ENCODE results near the gene TMC2. TPM values are rescaled to one million over a fixed set of nuclear protein-coding genes. Genes with fewer than 3 reads are reported as not detected.
"Not testable (repeated sequence)": the region's sequence is repeated elsewhere in the genome, so short reads cannot be mapped to it uniquely, and the experiment has no call there.

TMC2 gene
- total RNA-seq, 1 donor: not detected

GRCh38 chr20:2521369-2522305, 14.7 kb upstream of the TMC2 start:
- no peaks in the 10 kb centered on the region for H3K9me3 ChIP-seq (ENCODE audit: low read depth, low read length)
- H3K4me3 ChIP-seq (ENCODE audit: low read length): no peak overlapping the region
- H3K27me3 ChIP-seq (ENCODE audit: insufficient read depth, low read length): peaks cover 4% of the 10 kb centered on the region
- H3K4me1 ChIP-seq (ENCODE audit: insufficient read depth, low read length): peaks cover 11% of the 10 kb centered on the region

GRCh38 chr20:2522826-2523429, 13.4 kb upstream of the TMC2 start:
- not testable (repeated sequence) for H3K4me3 ChIP-seq (ENCODE audit: low read length); H3K27me3 ChIP-seq (ENCODE audit: insufficient read depth, low read length); H3K9me3 ChIP-seq (ENCODE audit: low read depth, low read length)
- peaks cover 11% of the 10 kb centered on the region for H3K4me1 ChIP-seq (ENCODE audit: insufficient read depth, low read length)

DNA sequence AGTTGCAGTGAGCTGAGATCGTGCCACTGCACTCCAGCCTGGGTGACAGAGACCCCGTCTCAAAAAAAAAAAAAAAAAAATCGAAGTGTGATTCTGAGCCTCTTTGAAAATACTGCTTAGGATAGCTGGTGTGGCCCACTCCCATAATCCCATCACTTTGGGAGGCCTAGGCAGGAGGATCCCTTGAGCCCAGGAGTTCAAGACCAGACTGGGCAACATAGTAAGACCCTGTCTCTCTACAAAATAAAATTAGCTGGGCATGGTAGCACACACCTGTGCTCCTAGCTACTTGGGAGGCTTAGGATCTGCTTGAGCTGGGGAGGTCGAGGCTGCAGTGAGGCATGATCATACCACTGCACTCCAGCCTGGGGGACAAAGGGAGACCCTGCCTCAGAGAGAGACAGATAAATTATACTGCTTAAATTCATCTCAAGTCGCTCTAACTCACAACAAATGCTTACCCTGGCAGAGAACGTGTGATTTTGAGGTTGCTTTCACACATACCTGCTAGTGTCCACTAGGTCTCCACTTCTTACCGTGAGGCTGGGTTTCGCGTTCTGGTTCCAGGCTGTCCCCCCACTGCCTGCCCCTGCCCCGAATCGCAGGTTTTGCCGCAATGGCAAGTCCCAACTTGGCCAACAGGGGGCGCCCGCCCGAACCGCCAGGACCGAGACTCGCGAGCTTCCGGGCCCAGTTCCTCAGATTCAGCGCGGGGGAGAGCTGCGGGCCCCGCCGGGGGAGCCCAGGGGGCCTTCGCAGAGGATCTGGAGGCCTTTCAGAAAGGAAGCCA, 12.3 kb upstream of the TMC2 start:
- no peaks in the 10 kb centered on the region for H3K9me3 ChIP-seq (ENCODE audit: low read depth, low read length)
- H3K4me1 ChIP-seq (ENCODE audit: insufficient read depth, low read length): peaks cover 11% of the 10 kb centered on the region
- peak overlapping the region; percentile 80 for H3K4me3 ChIP-seq (ENCODE audit: low read length)
- H3K27me3 ChIP-seq (ENCODE audit: insufficient read depth, low read length): peaks cover 5% of the 10 kb centered on the region

DNA sequence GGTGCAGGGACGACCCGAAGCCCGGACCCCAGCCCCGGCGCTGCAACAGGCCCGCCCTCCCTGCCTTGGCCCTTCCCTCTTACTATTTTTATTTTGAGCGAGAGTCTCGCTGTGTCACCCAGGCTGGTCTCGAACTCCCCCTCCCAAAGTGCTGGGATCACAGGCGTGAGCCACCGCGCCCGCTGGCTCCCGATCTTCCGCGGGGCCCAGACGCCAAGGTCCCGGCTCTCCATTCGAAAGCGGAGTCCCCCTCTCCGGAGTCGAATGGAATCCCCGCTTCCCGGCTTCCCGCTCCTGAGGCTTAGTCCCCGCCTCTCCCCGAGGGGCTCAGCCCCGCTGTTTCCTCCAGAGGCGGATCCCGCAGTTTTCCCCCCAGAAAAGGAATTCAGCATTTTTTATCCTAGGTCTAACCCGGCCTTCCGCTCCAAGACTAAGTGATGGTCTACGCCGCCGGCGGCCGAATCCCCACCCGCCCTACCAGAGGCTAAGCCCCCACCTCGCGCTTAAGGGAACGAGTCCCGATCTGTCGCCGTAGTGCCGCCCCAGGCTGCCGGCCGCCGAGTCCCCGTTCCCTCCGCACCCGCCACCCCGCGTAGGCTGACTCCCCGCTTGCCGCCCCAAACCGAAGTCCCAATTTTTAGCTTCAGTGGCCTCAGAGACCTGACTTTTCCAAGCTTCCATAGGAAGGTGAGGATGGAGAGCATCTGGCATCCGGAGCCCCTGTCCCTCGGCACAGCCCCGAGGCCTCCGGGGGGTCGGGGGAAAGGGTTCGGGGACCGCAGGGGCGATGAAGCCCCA, 11.5 kb upstream of the TMC2 start:
- Histone ChIP-seq H3K9me3 (ENCODE audit: low read depth, low read length) (no peaks in the 10 kb centered on the region), H3K27me3 (ENCODE audit: insufficient read depth, low read length) (peaks cover 5% of the 10 kb centered on the region), H3K4me1 (ENCODE audit: insufficient read depth, low read length) (peaks cover 11% of the 10 kb centered on the region), H3K4me3 (ENCODE audit: low read length) (peak overlapping the region; percentile 80)

GRCh38 chr20:2526218-2526583, 10.2 kb upstream of the TMC2 start:
- H3K27me3 ChIP-seq (ENCODE audit: insufficient read depth, low read length); H3K9me3 ChIP-seq (ENCODE audit: low read depth, low read length); H3K4me3 ChIP-seq (ENCODE audit: low read length): not testable (repeated sequence)
- peaks cover 11% of the 10 kb centered on the region for H3K4me1 ChIP-seq (ENCODE audit: insufficient read depth, low read length)

DNA sequence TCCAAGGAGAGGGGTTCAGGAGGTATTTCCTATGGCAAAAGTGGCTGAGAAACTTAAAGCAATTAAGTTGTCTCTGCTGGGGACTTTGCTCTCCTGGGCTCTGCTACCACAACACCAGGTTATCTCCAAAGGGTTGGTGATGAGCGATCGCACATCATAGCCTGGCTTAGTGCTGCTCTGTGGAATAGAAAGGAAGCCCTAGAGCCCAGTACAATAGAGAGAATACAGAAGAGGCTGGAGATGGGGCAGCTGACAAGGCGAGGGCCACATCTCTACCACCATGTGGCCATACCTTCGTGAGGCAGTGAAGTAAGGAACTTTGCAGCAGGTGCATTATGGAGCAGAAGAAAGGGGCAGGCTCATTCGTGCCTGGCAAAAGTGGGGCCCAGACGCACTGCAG, 8.6 kb upstream of the TMC2 start:
- no peak overlapping the region for H3K4me3 ChIP-seq (ENCODE audit: low read length)
- H3K4me1 ChIP-seq (ENCODE audit: insufficient read depth, low read length): peaks cover 11% of the 10 kb centered on the region
- H3K27me3 ChIP-seq (ENCODE audit: insufficient read depth, low read length): peaks cover 5% of the 10 kb centered on the region
- H3K9me3 ChIP-seq (ENCODE audit: low read depth, low read length): no peaks in the 10 kb centered on the region

DNA sequence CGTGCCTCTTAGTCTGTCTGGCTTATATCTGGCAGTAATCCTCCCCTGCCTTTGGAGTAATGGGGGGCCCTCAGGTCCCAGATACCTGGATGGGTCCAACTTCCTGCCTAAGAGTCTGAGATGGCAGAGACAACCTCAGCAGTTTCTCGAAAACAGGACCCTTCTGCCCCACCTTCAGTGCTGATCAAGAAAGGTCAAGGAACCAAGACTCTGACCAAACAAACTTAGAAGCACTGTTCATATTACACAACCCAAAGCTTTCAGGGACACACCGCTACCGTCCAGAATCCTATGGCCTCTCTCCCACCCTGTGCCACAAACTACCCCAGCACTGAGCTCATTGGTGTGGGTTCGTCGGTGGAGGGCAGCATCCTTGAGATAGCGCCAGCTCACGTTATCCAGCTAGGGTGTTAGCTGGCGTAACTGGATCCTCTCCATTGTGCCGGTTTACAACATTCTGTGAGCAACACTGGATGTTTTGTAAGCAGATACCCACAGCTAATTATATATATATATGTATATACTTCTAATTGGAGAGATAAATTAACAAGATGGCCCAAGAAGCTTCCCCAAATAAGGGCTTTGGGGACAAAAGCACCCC, 7.6 kb upstream of the TMC2 start:
- H3K4me1 ChIP-seq (ENCODE audit: insufficient read depth, low read length): peaks cover 11% of the 10 kb centered on the region
- no peak overlapping the region for H3K4me3 ChIP-seq (ENCODE audit: low read length)
- H3K9me3 ChIP-seq (ENCODE audit: low read depth, low read length): no peaks in the 10 kb centered on the region
- peaks cover 5% of the 10 kb centered on the region for H3K27me3 ChIP-seq (ENCODE audit: insufficient read depth, low read length)

GRCh38 chr20:2533118-2533517, 3.3 kb upstream of the TMC2 start:
- H3K4me1 ChIP-seq (ENCODE audit: insufficient read depth, low read length): no peaks in the 10 kb centered on the region
- no peaks in the 10 kb centered on the region for H3K27me3 ChIP-seq (ENCODE audit: insufficient read depth, low read length)
- no peak overlapping the region for H3K4me3 ChIP-seq (ENCODE audit: low read length)
- no peaks in the 10 kb centered on the region for H3K9me3 ChIP-seq (ENCODE audit: low read depth, low read length)

GRCh38 chr20:2535711-2536559, 438 bp upstream of the TMC2 start:
- H3K9me3 ChIP-seq (ENCODE audit: low read depth, low read length): no peaks in the 10 kb centered on the region
- H3K27me3 ChIP-seq (ENCODE audit: insufficient read depth, low read length): peaks cover 3% of the 10 kb centered on the region
- no peak overlapping the region for H3K4me3 ChIP-seq (ENCODE audit: low read length)
- no peaks in the 10 kb centered on the region for H3K4me1 ChIP-seq (ENCODE audit: insufficient read depth, low read length)

DNA sequence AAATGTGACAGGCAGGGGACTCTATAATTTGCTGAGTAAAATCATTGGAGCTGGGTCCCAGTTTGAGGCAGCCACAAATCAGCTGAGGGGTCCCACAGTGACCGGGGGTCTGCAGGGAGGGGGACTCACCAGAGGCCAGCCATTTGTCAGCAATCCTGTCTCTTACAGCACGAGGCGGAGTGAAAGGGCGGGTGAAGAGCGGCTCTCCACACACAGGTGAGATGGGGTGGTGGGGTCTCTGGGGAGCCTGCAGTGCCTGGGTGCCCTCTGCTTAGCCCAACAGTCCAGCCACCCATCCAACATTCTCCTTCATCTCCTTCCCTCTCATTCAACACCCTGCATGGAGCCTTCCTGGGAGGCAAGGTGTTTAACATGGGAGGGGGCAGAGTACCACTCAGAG, 728 bp downstream of the TMC2 start:
- Histone ChIP-seq H3K9me3 (ENCODE audit: low read depth, low read length) (no peaks in the 10 kb centered on the region), H3K27me3 (ENCODE audit: insufficient read depth, low read length) (peaks cover 3% of the 10 kb centered on the region), H3K4me1 (ENCODE audit: insufficient read depth, low read length) (no peaks in the 10 kb centered on the region), H3K4me3 (ENCODE audit: low read length) (no peak overlapping the region)

DNA sequence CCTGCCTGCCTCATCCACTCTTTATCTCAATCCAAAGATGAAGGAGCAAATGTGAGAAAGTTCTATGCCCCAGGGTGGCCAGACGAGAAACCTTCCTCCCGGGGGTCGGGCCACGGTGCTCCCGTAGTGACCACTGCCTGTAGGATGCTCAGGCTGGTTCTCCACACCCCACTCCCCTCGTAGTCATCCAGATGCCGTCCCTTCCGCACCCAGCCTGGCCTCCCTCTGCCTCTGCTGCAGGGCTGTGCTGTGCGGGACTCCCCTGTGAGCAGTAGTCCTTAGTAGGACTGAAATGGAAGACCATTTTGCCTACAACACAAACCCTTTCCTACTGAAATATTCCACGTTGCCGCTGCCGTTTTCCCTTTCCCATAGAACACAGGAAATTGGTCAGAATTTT, 2.0 kb downstream of the TMC2 start:
- Histone ChIP-seq H3K4me1 (ENCODE audit: insufficient read depth, low read length) (no peaks in the 10 kb centered on the region), H3K4me3 (ENCODE audit: low read length) (no peak overlapping the region), H3K27me3 (ENCODE audit: insufficient read depth, low read length) (peaks cover 5% of the 10 kb centered on the region), H3K9me3 (ENCODE audit: low read depth, low read length) (no peaks in the 10 kb centered on the region)

- H3K27me3 ChIP-seq (ENCODE audit: insufficient read depth, low read length): peaks cover 7% of the 10 kb centered on the region
- H3K4me3 ChIP-seq (ENCODE audit: low read length): no peak overlapping the region
- H3K9me3 ChIP-seq (ENCODE audit: low read depth, low read length): no peaks in the 10 kb centered on the region
- H3K4me1 ChIP-seq (ENCODE audit: insufficient read depth, low read length): no peaks in the 10 kb centered on the region
Observed at GRCh38 chr20:2538931-2539720, 2.8 kb downstream of the TMC2 start.

DNA sequence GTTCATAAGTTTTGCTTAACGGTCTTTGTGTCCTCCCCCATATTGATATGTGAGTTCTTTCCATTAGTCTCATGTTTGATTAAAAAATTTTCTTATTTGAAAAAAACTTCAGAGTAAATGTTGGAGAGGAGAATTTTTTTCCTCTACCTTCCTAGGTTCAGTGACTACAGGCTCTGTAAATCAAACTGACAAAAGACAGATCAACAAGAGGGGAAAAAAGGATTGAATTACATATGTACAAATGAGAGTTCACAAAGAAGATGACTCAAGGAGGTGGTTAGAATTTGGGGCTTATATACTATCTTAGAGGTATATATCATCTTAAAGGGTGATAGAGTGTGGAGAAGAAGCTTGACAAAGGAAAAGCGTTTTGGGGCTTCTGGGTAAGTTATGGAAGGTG, 5.6 kb downstream of the TMC2 start:
- no peaks in the 10 kb centered on the region for H3K9me3 ChIP-seq (ENCODE audit: low read depth, low read length)
- H3K4me1 ChIP-seq (ENCODE audit: insufficient read depth, low read length): no peaks in the 10 kb centered on the region
- peaks cover 19% of the 10 kb centered on the region for H3K27me3 ChIP-seq (ENCODE audit: insufficient read depth, low read length)
- H3K4me3 ChIP-seq (ENCODE audit: low read length): no peak overlapping the region

Measured in mononuclear cell (primary cell).